ENCODE data around the gene ZNF546.
"Not testable (repeated sequence)": the region's sequence is repeated elsewhere in the genome, so short reads cannot be mapped to it uniquely, and the experiment has no call there.

Gene ZNF546

DNA sequence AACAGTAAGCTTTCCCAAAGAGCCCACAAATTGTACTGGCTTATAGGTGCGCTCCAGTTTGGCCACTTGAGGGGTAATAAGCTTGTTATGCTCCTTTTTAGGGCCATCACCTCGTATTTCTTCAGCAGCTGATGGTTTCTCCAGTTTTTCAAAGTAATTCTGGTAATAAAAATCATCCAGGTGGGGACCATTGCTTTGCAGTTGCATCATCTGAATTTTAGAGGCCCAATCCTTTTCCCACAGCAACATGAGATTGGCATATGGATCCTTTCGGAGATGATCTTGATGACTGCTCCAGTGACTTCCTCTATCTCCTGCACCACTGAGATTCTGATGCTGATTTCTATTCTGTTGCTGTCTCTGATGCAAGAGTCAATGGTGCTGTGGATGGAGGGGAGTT is 27.1 kb downstream of the ZNF546 start:
- Histone ChIP-seq H3K27me3 (no peaks in the 10 kb centered on the region), H3K27ac (no peak overlapping the region), H3K4me1 (ENCODE audit: control insufficient read depth in 1 of 2, insufficient read depth in 1 of 2, low read depth in 1 of 2, low read length in 1 of 2) (no peaks in the 10 kb centered on the region), H3K36me3 (no peaks in the 10 kb centered on the region), H3K4me3 (ENCODE audit: low read depth in 1 of 2, low read length in 1 of 2) (no peak overlapping the region), H3K9me3 (peaks cover 19% of the 10 kb centered on the region)
- TF ChIP-seq, protein P1, sequence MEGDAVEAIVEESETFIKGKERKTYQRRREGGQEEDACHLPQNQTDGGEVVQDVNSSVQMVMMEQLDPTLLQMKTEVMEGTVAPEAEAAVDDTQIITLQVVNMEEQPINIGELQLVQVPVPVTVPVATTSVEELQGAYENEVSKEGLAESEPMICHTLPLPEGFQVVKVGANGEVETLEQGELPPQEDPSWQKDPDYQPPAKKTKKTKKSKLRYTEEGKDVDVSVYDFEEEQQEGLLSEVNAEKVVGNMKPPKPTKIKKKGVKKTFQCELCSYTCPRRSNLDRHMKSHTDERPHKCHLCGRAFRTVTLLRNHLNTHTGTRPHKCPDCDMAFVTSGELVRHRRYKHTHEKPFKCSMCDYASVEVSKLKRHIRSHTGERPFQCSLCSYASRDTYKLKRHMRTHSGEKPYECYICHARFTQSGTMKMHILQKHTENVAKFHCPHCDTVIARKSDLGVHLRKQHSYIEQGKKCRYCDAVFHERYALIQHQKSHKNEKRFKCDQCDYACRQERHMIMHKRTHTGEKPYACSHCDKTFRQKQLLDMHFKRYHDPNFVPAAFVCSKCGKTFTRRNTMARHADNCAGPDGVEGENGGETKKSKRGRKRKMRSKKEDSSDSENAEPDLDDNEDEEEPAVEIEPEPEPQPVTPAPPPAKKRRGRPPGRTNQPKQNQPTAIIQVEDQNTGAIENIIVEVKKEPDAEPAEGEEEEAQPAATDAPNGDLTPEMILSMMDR (IDR thresholded peaks at IDR 0.05), result no peak

DNA sequence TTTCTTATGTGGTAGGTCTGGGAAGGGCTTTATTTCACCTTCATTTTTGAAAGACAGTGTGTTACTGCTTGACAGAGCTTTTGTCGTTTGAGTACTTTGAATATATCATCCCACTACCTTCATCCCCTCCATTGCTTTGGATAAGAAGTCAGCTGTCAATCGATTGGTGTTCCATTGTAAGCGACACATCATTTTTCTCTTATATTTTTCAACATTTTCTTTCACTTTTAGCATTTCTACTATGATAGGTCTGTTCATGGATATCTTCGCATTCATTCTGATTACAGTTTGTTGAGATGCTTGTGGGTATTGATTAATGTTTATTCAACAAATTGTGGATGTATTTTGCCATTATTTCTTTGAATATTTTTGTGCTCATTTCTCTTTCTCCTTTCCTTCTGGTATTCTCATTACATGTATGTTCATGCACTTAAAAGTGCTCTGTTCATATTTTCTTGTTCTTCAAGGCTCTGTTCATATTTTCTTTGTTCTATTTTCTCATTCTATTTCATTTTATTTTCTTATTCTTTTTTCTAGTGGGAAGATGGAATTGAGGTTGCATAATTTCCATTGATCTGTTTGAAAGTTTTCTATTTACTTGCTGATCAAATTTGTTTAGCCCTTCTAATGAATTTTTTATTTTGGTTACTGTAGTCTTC is 29.2 kb downstream of the ZNF546 start:
- peaks cover 30% of the 10 kb centered on the region for H3K9me3 ChIP-seq
- no peaks in the 10 kb centered on the region for H3K27me3 ChIP-seq
- no peak overlapping the region for H3K4me3 ChIP-seq (ENCODE audit: low read depth in 1 of 2, low read length in 1 of 2)
- H3K27ac ChIP-seq, result no peak overlapping the region
- no peaks in the 10 kb centered on the region for H3K4me1 ChIP-seq (ENCODE audit: control insufficient read depth in 1 of 2, insufficient read depth in 1 of 2, low read depth in 1 of 2, low read length in 1 of 2)
- TF ChIP-seq, protein P1 (IDR thresholded peaks at IDR 0.05), result no peak
- H3K36me3 ChIP-seq, result no peaks in the 10 kb centered on the region

DNA sequence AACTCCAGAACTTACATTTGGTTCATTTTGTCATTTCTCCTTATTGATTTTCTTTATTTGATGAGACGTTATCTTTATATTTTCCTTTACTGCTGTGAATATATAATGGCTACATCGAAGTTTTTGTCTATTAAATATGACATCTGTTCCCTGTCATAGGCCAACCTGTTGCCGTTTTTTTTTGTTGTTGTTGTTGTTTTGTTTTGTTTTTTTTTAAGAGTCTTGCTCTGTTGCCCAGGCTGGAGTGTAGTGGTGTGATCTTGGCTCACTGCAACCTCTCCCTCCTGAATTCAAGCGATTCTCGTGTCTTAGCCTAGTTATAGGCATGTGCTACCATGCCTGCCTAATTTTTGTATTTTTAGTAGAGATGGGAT is 29.7 kb downstream of the ZNF546 start:
- no peaks in the 10 kb centered on the region for H3K27me3 ChIP-seq
- H3K4me1 ChIP-seq (ENCODE audit: control insufficient read depth in 1 of 2, insufficient read depth in 1 of 2, low read depth in 1 of 2, low read length in 1 of 2), result no peaks in the 10 kb centered on the region
- no peak overlapping the region for H3K27ac ChIP-seq
- H3K4me3 ChIP-seq (ENCODE audit: low read depth in 1 of 2, low read length in 1 of 2), result no peak overlapping the region
- TF ChIP-seq, protein P1 (IDR thresholded peaks at IDR 0.05), result no peak
- no peaks in the 10 kb centered on the region for H3K36me3 ChIP-seq
- peaks cover 35% of the 10 kb centered on the region for H3K9me3 ChIP-seq

DNA sequence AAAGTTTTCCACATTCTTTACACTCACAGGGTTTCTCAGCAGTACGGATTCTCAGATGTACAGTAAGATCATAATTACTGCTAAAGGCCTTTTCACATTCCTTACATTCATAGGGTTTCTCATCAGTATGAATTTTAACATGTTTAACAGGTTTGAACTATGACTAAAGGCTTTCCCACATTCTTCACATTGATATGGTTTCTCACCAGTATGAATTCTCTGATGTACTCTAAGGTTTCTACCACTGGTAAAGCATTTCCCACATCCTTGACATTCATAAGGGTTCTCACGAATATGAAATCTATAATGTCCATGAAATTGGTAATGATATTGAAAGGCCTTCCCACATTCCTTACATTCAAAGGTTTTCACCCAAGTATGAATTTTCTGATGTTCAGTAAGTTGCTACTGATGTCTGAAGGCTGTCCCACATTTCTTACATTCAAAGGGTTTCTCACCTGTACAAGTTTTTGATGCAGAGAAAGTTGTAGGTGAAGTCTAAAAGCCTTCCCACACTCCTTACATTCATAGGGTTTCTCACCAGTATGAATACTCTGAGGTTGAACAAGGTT is 37.2 kb downstream of the ZNF546 start:
- H3K4me1 ChIP-seq (ENCODE audit: control insufficient read depth in 1 of 2, insufficient read depth in 1 of 2, low read depth in 1 of 2, low read length in 1 of 2), result no peaks in the 10 kb centered on the region
- H3K36me3 ChIP-seq, result no peaks in the 10 kb centered on the region
- no peak overlapping the region for H3K27ac ChIP-seq
- H3K27me3 ChIP-seq, result no peaks in the 10 kb centered on the region
- peaks cover 76% of the 10 kb centered on the region for H3K9me3 ChIP-seq
- H3K4me3 ChIP-seq (ENCODE audit: low read depth in 1 of 2, low read length in 1 of 2), result no peak overlapping the region
- TF ChIP-seq, protein P1 (IDR thresholded peaks at IDR 0.05), result no peak

DNA sequence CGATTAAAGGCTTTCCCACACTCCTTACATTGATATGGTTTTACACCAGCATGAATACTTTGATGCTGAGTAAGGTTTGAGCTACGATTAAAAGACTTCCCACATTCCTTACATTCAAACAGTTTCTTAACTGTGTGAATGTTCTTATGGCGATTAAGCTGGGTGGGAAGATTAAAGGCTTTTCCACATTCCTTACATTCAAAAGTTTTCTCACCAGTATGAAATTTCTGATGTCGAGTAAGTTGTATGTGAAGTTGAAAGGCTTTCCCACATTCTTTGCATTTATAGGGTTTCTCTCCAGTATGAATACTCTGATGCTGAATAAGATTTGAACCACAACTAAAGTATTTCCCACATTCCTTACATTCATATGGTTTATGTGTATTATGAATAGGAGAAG is 39.1 kb downstream of the ZNF546 start:
- Histone ChIP-seq H3K27ac (no peak overlapping the region), H3K4me1 (ENCODE audit: control insufficient read depth in 1 of 2, insufficient read depth in 1 of 2, low read depth in 1 of 2, low read length in 1 of 2) (no peaks in the 10 kb centered on the region), H3K4me3 (ENCODE audit: low read depth in 1 of 2, low read length in 1 of 2) (no peak overlapping the region), H3K27me3 (no peaks in the 10 kb centered on the region), H3K9me3 (peaks cover 65% of the 10 kb centered on the region), H3K36me3 (no peaks in the 10 kb centered on the region)
- TF ChIP-seq, protein P1 (IDR thresholded peaks at IDR 0.05), result no peak

DNA sequence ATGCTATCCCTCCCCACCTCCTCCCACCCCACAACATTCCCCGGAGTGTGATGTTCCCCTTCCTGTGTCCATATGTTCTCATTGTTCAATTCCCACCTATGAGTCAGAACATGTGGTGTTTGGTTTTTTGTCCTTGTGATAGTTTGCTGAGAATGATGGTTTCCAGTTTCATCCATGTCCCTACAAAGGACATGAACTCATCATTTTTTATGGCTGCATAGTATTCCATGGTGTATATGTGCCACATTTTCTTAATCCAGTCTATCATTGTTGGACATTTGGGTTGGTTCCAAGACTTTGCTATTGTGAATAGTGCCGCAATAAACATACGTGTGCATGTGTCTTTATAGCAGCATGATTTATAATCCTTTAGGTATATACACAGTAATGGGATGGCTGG is 41.2 kb downstream of the ZNF546 start:
- not testable (repeated sequence) for H3K4me1 ChIP-seq (ENCODE audit: control insufficient read depth in 1 of 2, insufficient read depth in 1 of 2, low read depth in 1 of 2, low read length in 1 of 2); H3K27me3 ChIP-seq; H3K4me3 ChIP-seq (ENCODE audit: low read depth in 1 of 2, low read length in 1 of 2); H3K27ac ChIP-seq; H3K36me3 ChIP-seq
- H3K9me3 ChIP-seq, result peaks cover 45% of the 10 kb centered on the region

DNA sequence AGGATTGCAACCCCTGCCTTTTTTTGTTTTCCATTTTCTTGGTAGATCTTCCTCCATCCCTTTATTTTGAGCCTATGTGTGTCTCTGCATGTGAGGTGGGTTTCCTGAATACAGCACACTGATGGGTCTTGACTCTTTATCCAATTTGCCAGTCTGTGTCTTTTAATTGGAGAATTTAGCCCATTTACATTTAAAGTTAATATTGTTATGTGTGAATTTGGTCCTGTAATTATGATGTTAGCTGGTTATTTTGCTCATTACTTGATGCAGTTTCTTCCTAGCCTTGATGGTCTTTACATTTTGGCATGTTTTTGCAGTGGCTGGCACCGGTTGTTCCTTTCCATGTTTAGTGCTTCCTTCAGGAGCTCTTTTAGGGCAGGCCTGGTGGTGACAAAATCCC is 44.9 kb downstream of the ZNF546 start:
- H3K4me1 ChIP-seq (ENCODE audit: control insufficient read depth in 1 of 2, insufficient read depth in 1 of 2, low read depth in 1 of 2, low read length in 1 of 2); H3K27ac ChIP-seq; H3K27me3 ChIP-seq; H3K9me3 ChIP-seq; H3K4me3 ChIP-seq (ENCODE audit: low read depth in 1 of 2, low read length in 1 of 2): not testable (repeated sequence)
- H3K36me3 ChIP-seq, result peaks cover 24% of the 10 kb centered on the region
